ENCODE measurements around the gene OSBPL9.

- no peak for TF ChIP-seq POLR2A (IDR thresholded peaks at IDR 0.05; ENCODE audit: low read depth, low read length)
- no peak for TF ChIP-seq POLR2AphosphoS5 (IDR thresholded peaks at IDR 0.05; ENCODE audit: low read depth, low read length)
- TF ChIP-seq TAF1 (IDR thresholded peaks at IDR 0.05; ENCODE audit: borderline replicate concordance, low read depth, low read length) = no peak
Measured at GRCh38 chr1:51638350-51638749, 21.5 kb downstream of the OSBPL9 start.

Data from GM12892 (cell line).